AG04449 (cell line): ENCODE data around the gene TTLL7.

Source experiments
- CTCF ChIA-PET: fragments of 350-600 bp; formaldehyde crosslinking; extraction: SDS; loops from one replicate; lab custom pipeline; 2021; ENCODE audit warnings: antibody characterized with exemption; lab: Yijun Ruan, JAX
- POLR2A ChIA-PET: fragments of 400-600, 350-600 bp; formaldehyde crosslinking; extraction: SDS; loops from one replicate; lab custom pipeline; 2020; ENCODE audit warnings: antibody characterized with exemption, inconsistent platforms; lab: Yijun Ruan, JAX
- DNase-seq: peaks from one replicate; pipeline ENCODE4 v3.0.0-alpha.2; 2010; ENCODE audit warnings: low read depth, low spot score
- H3K4me3 ChIP-seq: 2 replicates; pipeline ENCODE4 v1.5.1; 2011; ENCODE audit warnings: low read depth, mild to moderate bottlenecking, control low read depth, low read length
- CTCF ChIP-seq: IDR thresholded peaks from one replicate; pipeline ENCODE4 v1.5.1; 2011; ENCODE audit warnings: mild to moderate bottlenecking, moderate library complexity, low read length, control low read depth, inconsistent platforms; ENCODE audit not compliant: insufficient read depth; ENCODE audit errors: missing control alignments

The TTLL7 gene

GRCh38 chr1:83932693-83933092 lies 66.2 kb downstream of the TTLL7 start:
- DNase-seq: no peak
- TF ChIP-seq CTCF: no peak
- no peak overlapping the region for H3K4me3 ChIP-seq
- POLR2A ChIA-PET: no interaction called here
- CTCF ChIA-PET: interaction anchor here (0.8 to 10.8 kb wide), 17 partner anchors 8 to 845 kb away, joined by 3 to 313 read pairs (median 4); no protein-coding TSS in a partner anchor

DNA sequence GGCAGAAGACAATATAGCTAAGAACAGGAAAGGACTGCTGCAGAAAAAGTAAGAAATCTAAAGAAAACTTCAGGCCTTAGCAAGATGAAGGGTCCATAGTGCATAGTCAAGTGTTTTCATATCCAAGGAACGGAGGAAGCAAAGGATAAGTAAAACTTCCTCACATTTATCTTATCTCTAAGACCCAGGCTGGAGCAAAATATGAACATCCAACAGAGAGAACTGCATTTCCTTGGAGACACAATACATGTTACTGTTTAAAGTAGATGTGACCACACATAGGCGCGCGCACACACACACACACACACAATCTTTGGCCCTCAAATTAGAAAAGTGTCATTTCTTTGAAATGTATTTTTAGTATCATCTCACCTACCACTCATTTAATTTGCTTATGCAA lies 66.7 kb downstream of the TTLL7 start:
- no peak for TF ChIP-seq CTCF
- ChIA-PET POLR2A (no interaction called here), CTCF (interaction anchor here (0.7 to 10.8 kb wide), 23 partner anchors 9 to 845 kb away, joined by 3 to 313 read pairs (median 4); no protein-coding TSS in a partner anchor)
- no peak for DNase-seq
- H3K4me3 ChIP-seq: no peak overlapping the region

- ChIA-PET CTCF (interaction anchor here (0.7 to 10.8 kb wide), 22 partner anchors 9 to 846 kb away, joined by 3 to 313 read pairs (median 4); no protein-coding TSS in a partner anchor), POLR2A (no interaction called here)
- no peak overlapping the region for H3K4me3 ChIP-seq
- DNase-seq: no peak
- peak; percentile 44 for TF ChIP-seq CTCF
These were observed 67.2 kb downstream of the TTLL7 start for GRCh38 chr1:83931658-83932253.

GRCh38 chr1:83929184-83929583 lies 69.7 kb downstream of the TTLL7 start:
- peak; percentile 46 for DNase-seq
- ChIA-PET CTCF (interaction anchor here (0.9 to 10.8 kb wide), 10 partner anchors 10 to 843 kb away, joined by 3 to 313 read pairs (median 10); no protein-coding TSS in a partner anchor), POLR2A (no interaction called here)
- H3K4me3 ChIP-seq: no peak overlapping the region
- TF ChIP-seq CTCF: no peak

GRCh38 chr1:83928396-83928795 lies 70.5 kb downstream of the TTLL7 start:
- DNase-seq: no peak
- POLR2A ChIA-PET: no interaction called here
- H3K4me3 ChIP-seq: no peak overlapping the region
- no peak for TF ChIP-seq CTCF
- CTCF ChIA-PET: interaction anchor here (1.4 to 10.8 kb wide), 5 partner anchors 13 to 844 kb away, joined by 3 to 313 read pairs (median 42); no protein-coding TSS in a partner anchor

GRCh38 chr1:83927701-83928100 lies 71.2 kb downstream of the TTLL7 start:
- DNase-seq: no peak
- ChIA-PET POLR2A (no interaction called here), CTCF (interaction anchor here (1.4 to 10.8 kb wide), 4 partner anchors 23 to 844 kb away, joined by 3 to 313 read pairs (median 46); no protein-coding TSS in a partner anchor)

More at GRCh38 chr1:83927701-83928100, 71.2 kb downstream of the TTLL7 start:
- H3K4me3 ChIP-seq: no peak overlapping the region
- TF ChIP-seq CTCF: no peak
